ENCODE data around the gene ELL2. TPM values are rescaled to one million over a fixed set of nuclear protein-coding genes. Genes with fewer than 3 reads are reported as not detected.

Gene ELL2
- total RNA-seq, 1 donor from 2014 or later = 50.8 TPM

DNA sequence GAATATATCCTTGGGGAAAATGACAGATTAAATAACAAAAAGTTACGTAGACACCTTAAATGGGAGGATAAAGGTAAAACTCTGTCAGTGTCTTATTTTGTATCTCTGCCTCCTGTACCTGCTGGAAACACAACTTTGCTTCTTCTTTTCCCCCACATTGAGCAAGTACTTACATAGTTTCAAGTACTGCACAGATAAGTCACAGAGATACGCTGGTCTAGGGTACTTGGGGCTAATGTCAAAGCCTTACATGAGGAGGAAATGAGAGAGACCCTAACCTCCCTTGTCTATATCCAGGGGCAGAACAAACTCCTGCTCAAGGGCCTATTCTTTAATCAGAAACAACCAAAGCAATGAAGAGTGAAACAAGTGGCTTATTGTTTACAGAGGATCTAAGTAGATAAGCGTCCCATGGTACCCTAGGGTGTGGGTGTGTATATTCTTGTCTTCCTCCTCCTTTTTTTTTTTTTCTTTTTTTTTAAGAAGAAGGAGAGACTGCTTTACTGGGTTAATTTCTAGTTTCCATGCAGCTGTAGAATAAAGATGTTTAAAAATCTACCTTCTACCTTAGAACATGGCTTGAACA, 43.1 kb downstream of the ELL2 start:
- H3K27me3 Mint-ChIP-seq (ENCODE audit: unreplicated experiment) = no peaks in the 10 kb centered on the region
- TF ChIP-seq, protein P1, sequence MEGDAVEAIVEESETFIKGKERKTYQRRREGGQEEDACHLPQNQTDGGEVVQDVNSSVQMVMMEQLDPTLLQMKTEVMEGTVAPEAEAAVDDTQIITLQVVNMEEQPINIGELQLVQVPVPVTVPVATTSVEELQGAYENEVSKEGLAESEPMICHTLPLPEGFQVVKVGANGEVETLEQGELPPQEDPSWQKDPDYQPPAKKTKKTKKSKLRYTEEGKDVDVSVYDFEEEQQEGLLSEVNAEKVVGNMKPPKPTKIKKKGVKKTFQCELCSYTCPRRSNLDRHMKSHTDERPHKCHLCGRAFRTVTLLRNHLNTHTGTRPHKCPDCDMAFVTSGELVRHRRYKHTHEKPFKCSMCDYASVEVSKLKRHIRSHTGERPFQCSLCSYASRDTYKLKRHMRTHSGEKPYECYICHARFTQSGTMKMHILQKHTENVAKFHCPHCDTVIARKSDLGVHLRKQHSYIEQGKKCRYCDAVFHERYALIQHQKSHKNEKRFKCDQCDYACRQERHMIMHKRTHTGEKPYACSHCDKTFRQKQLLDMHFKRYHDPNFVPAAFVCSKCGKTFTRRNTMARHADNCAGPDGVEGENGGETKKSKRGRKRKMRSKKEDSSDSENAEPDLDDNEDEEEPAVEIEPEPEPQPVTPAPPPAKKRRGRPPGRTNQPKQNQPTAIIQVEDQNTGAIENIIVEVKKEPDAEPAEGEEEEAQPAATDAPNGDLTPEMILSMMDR (IDR thresholded peaks at IDR 0.05) = no peak
- no peak overlapping the region for H3K27ac Mint-ChIP-seq (ENCODE audit: unreplicated experiment)
- DNase-seq (ENCODE audit: extremely low spot score, unreplicated experiment) = no peak
- peaks cover 18% of the 10 kb centered on the region for H3K36me3 Mint-ChIP-seq (ENCODE audit: unreplicated experiment)
- H3K9me3 Mint-ChIP-seq (ENCODE audit: unreplicated experiment) = no peaks in the 10 kb centered on the region
- H3K4me3 Mint-ChIP-seq (ENCODE audit: unreplicated experiment) = no peak overlapping the region
- H3K4me1 Mint-ChIP-seq (ENCODE audit: unreplicated experiment) = peaks cover 13% of the 10 kb centered on the region

DNA sequence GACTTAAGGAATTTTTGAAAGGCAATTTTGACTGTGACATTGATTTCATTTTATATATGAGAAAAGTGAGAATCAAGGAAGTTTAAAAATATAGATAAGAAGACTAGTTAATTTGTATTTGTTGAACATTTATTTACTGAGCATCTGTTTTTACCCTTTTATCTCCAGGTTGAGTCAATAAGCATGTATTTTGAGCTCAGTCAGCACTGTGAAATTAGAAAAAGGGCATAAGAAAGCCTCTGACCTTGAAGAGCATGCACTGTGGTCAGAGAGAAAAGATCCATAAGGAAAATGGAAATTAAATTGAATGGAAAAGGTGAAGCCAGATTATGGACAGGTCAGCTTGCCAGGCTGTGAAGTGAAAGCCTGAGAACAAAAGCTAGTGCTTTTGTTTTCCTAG, 44.4 kb downstream of the ELL2 start:
- TF ChIP-seq, protein P1 (IDR thresholded peaks at IDR 0.05) = no peak
- H3K4me1 Mint-ChIP-seq (ENCODE audit: unreplicated experiment) = peaks cover 13% of the 10 kb centered on the region
- no peak for DNase-seq (ENCODE audit: extremely low spot score, unreplicated experiment)
- H3K27me3 Mint-ChIP-seq (ENCODE audit: unreplicated experiment) = no peaks in the 10 kb centered on the region
- H3K36me3 Mint-ChIP-seq (ENCODE audit: unreplicated experiment) = peaks cover 26% of the 10 kb centered on the region
- H3K27ac Mint-ChIP-seq (ENCODE audit: unreplicated experiment) = no peak overlapping the region
- H3K9me3 Mint-ChIP-seq (ENCODE audit: unreplicated experiment) = no peaks in the 10 kb centered on the region
- H3K4me3 Mint-ChIP-seq (ENCODE audit: unreplicated experiment) = no peak overlapping the region

- Mint-ChIP-seq H3K4me3 (ENCODE audit: unreplicated experiment) (no peak overlapping the region), H3K4me1 (ENCODE audit: unreplicated experiment) (peaks cover 13% of the 10 kb centered on the region), H3K9me3 (ENCODE audit: unreplicated experiment) (no peaks in the 10 kb centered on the region), H3K27ac (ENCODE audit: unreplicated experiment) (peak overlapping the region; percentile 37), H3K27me3 (ENCODE audit: unreplicated experiment) (no peaks in the 10 kb centered on the region), H3K36me3 (ENCODE audit: unreplicated experiment) (peaks cover 32% of the 10 kb centered on the region)
- TF ChIP-seq, protein P1 (IDR thresholded peaks at IDR 0.05) = no peak
- no peak for DNase-seq (ENCODE audit: extremely low spot score, unreplicated experiment)
These were observed 45.0 kb downstream of the ELL2 start for GRCh38 chr5:95916687-95917085.

DNA sequence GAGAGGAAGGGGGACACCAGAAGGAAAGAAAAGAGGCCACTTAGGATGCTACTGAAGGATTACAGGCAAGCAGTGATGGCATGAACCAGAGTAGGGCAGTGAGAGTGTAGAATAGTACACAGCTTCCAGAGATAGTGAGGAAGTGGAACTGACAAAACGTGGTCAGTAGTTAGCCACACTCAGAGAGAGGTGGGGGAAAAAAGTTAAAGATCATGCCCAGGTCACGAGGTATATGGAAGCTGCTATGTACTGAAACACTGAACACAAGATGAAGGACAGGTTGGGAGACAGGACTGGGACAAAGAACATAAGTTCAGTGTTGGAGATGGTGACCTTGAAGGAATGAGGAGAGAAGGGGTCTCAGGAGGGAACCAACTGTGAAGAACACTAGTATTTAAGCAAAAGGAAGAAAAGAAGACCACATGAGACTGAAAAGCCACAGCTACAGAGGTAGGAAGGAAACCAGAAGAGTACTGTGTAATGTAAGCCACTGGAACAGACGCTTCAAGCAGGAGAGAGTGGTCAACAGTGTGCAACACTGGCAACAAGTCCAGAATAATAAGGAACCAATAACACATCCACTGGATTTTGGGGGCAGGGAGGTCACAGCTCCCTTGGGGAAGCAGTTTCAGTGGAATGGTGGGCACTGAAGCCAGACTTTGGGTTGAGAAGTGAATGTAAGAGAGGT, 45.5 kb downstream of the ELL2 start:
- H3K27ac Mint-ChIP-seq (ENCODE audit: unreplicated experiment) = peak overlapping the region; percentile 12
- no peak for DNase-seq (ENCODE audit: extremely low spot score, unreplicated experiment)
- H3K36me3 Mint-ChIP-seq (ENCODE audit: unreplicated experiment) = peaks cover 36% of the 10 kb centered on the region
- no peaks in the 10 kb centered on the region for H3K27me3 Mint-ChIP-seq (ENCODE audit: unreplicated experiment)
- TF ChIP-seq, protein P1 (IDR thresholded peaks at IDR 0.05) = no peak
- no peaks in the 10 kb centered on the region for H3K9me3 Mint-ChIP-seq (ENCODE audit: unreplicated experiment)
- H3K4me1 Mint-ChIP-seq (ENCODE audit: unreplicated experiment) = peaks cover 13% of the 10 kb centered on the region
- no peak overlapping the region for H3K4me3 Mint-ChIP-seq (ENCODE audit: unreplicated experiment)

GRCh38 chr5:95913663-95914062, 48.0 kb downstream of the ELL2 start:
- H3K4me3 Mint-ChIP-seq (ENCODE audit: unreplicated experiment) = no peak overlapping the region
- no peaks in the 10 kb centered on the region for H3K9me3 Mint-ChIP-seq (ENCODE audit: unreplicated experiment)
- H3K36me3 Mint-ChIP-seq (ENCODE audit: unreplicated experiment) = peaks cover 43% of the 10 kb centered on the region
- peaks cover 23% of the 10 kb centered on the region for H3K4me1 Mint-ChIP-seq (ENCODE audit: unreplicated experiment)
- peak overlapping the region; percentile 14 for H3K27ac Mint-ChIP-seq (ENCODE audit: unreplicated experiment)
- TF ChIP-seq, protein P1 (IDR thresholded peaks at IDR 0.05) = no peak
- no peak for DNase-seq (ENCODE audit: extremely low spot score, unreplicated experiment)
- no peaks in the 10 kb centered on the region for H3K27me3 Mint-ChIP-seq (ENCODE audit: unreplicated experiment)

Measured in osteocyte (in vitro differentiated cells).